GM19467 (cell line): ENCODE results near the gene LIME1.

Experiments used
- ATAC-seq: cut with Tn5 transposase; IDR thresholded peaks from one replicate; pipeline ENCODE4 v1.9.1; 2021; ENCODE audit warnings: mild to moderate bottlenecking, moderate library complexity; ENCODE audit not compliant: unreplicated experiment

The LIME1 gene

DNA sequence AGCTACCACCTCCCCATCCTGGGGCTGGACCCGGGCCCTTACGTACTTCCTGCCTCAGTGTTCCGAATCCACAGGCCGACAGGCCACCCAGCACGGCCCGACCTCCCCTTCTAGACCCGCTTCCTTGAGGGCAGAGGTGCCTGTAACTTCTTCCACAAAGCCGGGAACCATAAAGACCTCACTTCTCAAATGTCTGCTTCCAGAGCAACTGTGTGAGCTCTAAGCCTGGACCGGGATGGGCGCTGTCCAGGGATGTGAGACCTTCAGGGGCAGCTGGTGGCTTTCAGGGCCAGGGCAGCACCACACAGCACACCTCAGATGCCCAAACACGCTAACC lies 12.4 kb downstream of the LIME1 start:
- no peak for ATAC-seq

- ATAC-seq, result no peak
Measured at GRCh38 chr20:63749597-63750508, 13.4 kb downstream of the LIME1 start.

DNA sequence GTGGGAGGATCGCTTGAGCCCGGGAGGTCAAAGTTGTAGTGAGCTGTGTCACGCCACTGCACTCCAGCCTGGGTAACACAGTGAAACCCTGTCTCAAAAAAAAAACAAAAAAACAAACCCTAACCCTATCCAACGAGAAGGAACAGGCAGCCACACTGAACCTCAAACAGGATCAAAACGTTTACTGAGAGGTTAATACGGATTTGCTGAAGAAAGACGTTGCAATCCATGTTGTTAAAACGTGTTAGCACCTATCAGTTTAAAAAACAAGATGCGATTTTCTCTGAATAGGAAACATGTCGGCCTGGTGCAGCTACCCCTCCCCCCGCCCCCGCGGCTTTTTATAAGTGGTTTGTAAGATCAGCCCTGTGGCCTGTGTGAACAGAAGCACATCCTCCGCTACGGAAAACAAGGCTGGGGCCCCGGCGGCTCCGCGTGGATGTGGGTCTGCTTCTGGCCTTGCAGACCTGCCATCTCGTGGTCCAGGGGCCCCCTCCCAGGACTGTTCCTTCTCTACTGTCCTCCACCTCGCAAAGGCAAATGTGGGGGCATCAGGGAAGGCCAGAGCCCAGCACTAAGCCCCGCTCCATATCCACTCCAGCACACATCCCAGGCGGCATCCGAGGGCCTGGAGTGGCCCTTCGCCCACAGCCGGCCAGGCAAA lies 14.5 kb downstream of the LIME1 start:
- no peak for ATAC-seq

DNA sequence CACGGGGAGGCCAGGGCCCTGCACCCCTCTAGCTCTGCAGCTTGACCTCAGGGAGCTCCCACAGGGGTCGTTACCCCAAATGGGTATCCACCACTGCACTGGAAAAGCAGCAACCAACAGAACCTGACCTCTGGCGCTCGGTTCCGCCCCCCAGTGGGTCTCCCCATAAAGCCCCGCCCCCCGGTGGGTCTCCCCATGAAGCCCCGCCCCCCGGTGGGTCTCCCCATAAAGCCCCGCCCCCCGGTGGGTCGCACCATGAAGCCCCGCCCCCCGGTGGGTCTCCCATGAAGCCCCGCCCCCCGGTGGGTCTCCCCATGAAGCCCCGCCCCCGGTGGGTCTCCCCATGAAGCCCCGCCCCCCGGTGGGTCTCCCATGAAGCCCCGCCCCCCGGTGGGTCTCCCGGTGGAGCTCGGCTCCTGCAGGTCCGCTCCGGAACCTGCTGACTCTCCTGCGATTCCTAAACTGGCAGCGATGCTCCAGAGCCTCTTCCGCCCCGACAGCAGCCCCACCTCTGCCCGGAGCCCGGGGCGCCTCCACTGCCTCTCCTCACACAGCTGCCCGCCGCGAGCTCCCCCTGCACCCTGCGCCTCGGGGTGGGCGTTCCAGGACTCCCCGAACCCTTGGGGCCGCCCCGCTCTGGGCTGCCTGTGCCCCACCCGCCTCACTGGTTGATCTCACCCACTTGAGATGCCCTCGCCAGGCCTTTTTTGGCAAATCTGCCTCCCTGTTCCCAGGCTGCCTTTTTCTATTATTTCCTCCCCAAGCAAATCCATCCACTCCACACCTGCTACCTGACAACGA lies 15.2 kb downstream of the LIME1 start:
- ATAC-seq, result no peak

DNA sequence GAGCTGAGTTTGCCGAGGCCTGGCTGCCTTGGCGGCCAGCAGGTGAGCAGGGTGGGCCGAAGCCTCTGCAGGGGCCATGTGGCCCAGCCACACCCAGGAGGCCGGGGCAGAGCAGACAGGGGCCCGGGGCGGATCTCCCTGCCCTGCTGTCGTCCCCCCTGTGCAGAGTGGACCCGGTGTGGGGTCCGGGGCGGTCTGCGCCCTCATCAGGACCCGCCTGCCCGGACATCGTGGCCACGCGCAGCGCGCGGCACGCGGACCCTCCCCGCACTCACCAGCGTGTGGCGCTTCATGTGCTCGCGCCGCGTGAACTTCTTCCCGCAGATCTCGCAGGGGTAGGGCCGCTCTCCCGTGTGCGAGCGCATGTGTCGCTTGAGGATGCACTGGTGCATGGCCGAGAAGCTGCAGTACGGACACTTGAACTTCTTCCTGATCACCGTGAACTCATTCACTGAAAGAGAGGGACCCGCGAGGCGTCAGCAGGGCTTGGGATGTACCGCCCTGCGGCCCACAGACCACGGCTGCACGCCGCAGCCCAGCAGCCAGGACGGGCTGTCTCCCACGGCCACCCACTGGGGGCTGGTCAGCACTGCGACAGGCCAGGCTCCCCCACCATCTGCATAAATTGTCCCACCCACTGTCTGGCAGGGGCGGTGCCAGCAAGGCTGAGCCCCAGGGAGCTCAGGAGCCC lies 16.1 kb downstream of the LIME1 start:
- no peak for ATAC-seq

DNA sequence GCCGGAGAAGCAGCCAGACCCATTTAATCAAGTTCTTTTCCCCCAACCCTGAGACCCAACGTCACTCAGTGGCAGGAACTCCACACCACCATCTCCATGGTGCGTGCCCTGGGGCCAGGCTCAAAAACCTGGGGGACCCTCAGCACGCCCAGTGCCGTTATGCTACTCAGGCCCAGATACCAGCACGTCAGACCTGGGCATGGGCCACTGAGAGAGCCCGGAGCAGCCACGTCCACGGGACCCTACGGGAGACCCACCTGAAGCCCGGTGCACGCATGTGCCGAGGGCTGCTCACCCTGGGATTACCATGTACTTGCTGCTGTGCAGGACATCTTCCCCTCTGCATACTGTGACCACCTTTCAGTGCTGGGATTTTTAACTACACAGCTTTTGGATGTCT lies 16.9 kb downstream of the LIME1 start:
- ATAC-seq, result no peak

DNA sequence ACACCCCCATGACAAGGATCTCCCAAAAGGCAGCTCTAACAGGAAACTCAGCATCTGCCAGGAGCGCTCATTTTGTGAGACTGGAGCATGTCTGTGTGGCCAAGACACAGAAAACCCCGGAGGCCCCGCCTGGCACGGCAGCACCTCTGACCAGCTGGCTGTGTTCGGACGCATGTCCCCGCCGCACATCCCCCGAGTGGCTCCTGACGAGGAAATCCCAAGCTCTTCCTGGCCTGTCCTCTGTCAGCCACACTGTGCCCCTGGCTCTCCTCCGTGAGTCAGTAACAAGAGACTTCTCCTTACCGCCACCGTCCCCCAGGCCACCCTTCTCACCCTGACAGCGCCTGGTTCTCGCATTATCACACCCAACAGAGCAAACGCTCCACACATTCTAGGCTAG lies 17.5 kb downstream of the LIME1 start:
- ATAC-seq, result no peak

GRCh38 chr20:63755933-63756647 lies 19.6 kb downstream of the LIME1 start:
- no peak for ATAC-seq

- ATAC-seq, result no peak
Measured at GRCh38 chr20:63756648-63756991, 20.2 kb downstream of the LIME1 start.

DNA sequence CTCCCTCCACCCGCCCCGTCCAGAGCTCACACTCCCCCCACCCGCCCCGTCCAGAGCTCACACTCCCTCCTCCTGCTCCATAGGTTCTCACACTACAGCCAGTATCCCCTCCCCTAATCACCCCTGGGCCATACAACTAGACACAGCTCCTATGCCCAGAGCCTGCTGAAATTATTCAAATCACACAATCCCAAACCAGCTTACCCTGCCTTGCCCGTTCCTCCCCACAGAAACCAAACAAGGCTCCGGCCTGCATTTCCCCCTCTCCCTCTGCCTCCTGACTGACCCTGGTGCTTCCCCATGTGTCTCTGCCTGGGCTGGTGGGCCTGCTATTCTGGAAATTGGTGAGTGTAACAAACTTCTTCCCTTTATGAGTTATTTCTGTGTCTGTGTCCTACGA lies 21.7 kb downstream of the LIME1 start:
- ATAC-seq, result no peak

DNA sequence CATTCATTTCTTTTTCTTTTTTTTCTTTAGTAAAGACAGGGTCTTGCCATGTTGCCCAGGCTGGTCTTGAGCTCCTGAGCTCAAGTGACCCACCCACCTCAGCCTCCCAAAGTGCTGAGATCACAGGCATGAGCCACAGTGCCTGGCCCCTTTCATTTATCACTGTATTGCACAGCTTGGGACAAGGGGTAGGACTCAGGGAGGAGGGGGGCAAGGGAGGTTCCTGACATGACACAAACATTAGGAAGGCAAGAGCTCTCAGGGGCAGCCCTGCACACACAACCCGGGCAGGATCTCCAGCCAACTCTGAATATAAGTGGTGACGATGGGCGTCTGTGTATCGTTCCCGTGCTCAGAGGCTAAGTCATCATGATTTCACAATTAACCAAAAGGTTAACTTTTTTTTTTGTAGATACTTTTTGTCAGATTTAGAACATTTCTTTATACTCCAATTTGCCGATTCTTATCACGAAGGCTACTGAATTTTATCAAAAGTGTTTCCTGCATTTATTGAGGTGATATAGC lies 23.0 kb downstream of the LIME1 start:
- no peak for ATAC-seq

DNA sequence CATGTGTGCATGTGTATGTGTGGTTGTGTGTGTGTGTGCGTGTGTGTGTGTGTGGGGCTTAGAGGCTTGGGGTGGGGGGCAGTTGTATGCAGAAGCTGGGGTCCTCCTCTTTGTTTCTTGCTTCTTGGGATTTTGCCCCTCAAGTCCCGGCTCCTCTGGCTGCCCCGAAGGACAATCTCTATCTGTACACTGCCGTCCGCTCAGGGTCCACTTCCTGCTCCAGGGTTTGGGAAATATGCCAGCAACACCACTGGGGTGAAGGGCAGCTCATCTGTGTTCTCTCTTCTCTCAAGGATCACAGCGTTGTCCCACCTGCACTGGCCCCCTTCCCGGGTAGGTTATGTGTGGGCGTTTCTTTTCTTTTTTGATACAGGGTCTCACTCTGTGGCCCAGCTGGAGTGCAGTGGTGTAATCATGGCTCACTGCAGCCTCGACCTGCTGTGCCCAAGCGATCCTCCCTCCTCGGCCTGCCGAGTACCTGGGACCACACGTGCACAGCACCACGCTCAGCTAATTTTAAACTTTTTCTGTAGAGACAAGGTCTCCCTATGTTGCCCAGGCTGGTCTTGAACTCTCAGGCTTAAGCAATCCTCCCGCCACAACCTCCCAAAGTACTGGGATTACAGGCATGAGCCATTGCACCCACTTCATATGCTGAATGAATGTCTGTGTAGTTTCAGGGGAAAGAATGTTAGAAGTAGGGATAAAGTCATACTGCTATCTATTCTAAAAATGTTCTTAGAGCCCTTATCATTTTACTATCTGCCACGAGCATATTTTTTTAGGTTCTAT lies 28.8 kb downstream of the LIME1 start:
- ATAC-seq, result no peak

DNA sequence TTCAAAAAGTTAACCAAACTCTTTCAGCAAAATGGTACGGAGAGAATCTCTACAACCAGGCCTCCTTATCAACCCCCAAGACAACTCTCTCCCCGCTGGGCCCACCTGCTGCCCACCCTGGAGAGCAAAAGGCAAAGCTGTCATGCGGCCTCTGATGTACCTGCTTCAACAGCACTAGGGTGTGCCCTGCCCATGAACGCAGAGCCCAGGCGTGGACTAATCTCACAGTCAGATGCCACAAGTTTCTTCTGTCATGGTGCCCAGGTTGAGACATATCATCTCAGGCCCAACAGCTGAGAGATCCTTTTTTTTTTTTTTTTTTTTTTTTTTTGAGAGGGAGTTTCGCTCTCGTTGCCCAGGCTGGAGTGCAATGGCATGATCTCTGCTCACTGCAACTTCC lies 29.4 kb downstream of the LIME1 start:
- no peak for ATAC-seq

- ATAC-seq, result no peak
Measured at GRCh38 chr20:63766695-63767426, 30.4 kb downstream of the LIME1 start.

DNA sequence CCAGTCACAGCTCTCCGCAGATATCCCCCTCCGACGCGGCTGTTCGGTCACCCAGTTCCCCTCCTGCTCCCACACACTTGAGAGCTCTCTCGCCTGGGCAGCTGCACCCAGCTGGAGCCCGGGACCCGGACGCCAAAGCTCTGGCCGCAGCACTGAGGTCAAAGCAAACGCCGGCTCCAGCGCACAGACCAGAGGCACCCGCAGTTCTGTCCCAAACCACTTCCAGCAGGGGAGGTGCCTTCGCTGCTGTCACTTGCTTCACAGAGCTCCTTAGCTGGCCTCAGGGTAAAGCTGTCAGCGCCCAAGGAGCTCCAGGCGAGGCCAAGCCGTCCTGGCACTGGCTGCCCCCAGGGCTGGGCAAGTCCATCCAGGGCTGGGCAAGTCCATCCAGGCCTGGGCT lies 31.0 kb downstream of the LIME1 start:
- no peak for ATAC-seq

- no peak for ATAC-seq
Measured at GRCh38 chr20:63767886-63768285, 31.4 kb downstream of the LIME1 start.

GRCh38 chr20:63768591-63769515 lies 32.4 kb downstream of the LIME1 start:
- ATAC-seq, result no peak
